Renal pelvis (tissue), 4 donors: ENCODE measurements around the gene PNKD. TPM values are rescaled to one million over a fixed set of nuclear protein-coding genes. Genes with fewer than 3 reads are reported as not detected.
A peak's percentile ranks its signal among the peaks of the same experiment; 100 is the strongest.
"Not testable (repeated sequence)": the region's sequence is repeated elsewhere in the genome, so short reads cannot be mapped to it uniquely, and the experiment has no call there.

Experiments used
- DNase-seq: peaks from one replicate; pipeline ENCODE4 v3.0.0-alpha.2; 2013
- polyA plus RNA-seq, 3 donors: library from polyadenylated mRNA; unstranded; fragments of 120-200 nt; gene quantifications; one replicate each; pipeline ENCODE4 v1.2.1, GENCODE V29; 2013; ENCODE audit not compliant: insufficient read length in 3 of 3

The PNKD gene
- polyA plus RNA-seq, 3 donors, result 115 to 131 (median 115) TPM

DNA sequence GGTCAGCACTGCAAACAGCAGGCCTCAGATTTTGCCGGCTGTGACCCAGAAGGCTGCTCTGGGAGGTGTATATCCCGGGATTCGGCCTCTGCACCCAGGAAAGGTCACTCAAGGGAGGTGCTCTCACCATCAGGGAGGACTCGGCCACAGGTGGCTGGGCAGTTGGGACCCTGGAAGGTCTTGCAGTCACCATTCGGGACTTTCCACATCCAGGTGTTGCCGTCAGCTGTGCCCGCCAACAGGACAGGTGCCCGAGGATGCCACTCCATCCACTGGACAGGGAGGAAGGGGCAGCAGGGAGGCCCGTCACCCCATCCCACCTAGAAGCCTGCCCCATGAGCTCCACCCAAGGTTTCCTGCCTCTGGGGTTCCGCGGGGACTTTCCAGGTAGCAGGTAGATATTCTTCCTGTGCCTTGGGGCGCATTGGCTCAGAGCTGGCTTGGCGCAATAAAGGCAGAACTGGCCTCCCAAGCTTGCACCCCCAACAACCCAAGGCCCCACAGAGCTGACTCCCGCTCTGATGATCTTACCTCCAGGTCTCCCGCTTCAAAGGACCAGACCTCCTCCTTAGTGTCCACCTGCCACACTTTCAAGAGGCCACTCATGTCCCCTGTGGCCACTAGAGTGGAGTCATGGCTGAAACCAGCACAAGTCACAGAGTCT, 3.9 kb upstream of the PNKD start:
- DNase-seq, result no peak

DNA sequence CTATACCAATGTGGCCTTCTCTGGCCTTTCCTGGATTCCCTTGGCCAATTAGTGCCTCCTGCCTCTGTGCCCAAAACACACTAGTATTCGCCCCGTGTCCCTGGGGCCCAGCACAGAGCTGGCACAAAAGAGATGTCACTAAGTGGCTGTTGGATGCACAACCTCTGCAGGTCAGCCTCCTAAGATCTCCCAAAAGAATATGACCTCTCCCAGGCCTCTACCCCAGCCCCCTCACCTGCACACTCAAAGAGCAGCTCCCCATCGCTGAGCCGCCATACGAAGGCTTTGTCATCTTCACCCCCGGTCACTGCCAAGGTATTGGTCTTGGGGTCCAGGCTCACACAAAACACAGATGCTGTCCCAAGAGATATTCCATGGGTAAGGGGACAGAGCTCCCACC, 3.1 kb upstream of the PNKD start:
- no peak for DNase-seq

DNA sequence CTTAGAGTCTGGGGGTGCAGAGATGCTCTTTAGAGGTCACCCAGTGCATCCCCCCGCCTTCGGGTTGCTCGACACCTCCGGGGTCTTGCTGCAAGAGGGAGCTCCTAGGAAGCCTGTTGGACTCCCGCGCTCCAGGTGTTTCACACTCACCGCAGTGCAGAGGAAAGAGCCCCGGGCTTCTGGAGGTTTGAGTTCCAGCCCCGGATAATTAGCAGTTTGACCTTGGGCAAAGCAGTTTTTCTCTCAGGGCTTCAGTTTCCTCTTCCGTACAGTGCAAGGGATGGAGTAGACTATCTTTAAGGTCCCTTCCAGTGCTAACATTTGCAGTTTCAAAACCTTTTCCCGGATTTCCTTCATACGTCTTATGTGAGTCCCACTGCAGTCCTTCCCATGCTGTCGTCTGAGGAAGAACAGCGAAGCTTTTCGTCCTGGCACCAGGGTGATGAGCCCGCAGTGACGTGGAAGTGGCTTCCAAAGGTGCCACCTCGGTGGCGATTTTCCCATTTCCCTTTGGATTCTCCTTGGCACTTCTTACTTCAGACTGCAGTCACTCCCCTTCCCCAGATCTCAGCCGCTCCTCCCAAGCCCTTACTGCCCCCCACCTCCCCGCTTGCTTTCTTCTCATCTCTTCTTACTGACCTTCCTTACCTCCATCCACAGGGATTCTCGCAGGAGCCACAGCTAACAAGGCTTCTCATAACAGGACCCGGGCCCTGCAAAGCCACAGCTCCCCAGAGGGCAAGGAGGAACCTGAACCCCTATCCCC, 585 bp downstream of the PNKD start:
- no peak for DNase-seq

DNA sequence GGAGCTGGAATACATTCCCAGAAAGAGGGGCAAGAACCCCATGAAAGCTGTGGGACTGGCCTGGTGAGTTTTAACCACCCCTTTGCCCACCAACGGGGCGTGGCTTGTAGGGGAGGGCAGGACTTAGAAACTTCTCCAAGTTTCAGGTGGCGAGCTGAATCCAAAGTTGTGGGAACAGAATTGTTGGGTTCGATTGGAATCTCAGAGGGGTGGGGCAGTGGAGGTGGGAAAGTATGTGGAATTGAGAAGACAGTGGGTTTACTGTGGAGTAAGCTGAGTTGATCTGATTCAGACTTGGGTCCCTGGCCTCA, 1.1 kb downstream of the PNKD start:
- DNase-seq, result no peak

DNA sequence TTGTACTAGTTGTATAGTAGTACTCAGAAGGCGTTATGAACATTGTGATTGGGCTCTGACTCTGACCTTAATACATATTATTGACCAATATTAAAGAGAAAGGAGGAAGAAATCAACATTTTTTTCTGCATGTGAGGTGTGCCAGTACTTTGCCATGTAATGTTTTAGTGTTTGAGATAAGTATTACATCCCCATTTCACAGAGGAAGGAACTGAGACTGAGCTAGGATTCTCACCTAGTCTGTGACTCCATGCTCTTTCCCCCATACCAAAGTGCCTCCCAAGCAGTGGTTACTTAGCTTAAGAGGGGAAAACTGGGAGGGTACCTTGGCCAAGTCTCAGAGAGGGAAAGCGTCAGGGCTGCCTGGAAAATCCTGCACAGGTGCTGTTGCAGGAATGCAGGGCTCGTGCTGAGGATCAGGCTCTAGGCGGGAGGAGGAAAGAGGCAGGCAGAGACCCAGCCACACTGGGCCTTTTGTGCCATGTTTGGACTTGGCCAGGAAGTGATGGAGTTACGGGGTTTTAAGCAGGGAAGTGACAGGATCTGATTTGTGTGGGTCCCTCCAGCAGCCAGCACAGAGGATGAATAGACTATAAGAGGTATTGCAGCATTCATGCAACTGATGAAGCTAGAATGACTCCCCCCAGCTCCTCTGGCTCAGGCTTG, 1.7 kb downstream of the PNKD start:
- DNase-seq, result no peak

DNA sequence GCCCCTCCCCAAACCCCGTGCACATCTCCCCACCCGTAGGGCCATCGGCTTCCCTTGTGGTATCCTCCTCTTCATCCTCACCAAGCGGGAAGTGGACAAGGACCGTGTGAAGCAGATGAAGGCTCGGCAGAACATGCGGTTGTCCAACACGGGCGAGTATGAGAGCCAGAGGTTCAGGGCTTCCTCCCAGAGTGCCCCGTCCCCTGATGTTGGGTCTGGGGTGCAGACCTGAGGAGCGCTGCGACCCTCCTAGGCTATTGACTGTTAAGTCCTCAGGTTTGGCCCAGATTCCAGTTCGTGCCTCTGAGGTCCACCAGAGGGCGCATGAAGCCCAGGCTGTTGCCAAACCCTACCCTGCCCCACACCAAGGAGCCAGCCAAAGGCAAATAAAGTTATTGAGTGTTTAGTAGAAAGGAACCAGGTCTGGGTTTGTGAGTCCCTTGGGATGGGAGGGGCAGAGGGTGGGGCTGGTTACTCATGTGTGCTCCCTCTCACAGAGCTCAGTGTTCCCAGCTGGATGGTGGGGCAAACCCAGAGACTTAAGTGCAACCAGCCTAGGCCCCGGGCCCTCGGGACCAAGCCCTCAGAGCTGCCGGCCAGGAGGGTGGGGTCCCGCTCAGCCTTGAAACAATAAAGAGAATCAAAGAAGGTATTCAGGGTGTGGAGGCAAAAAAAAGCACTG, 2.4 kb downstream of the PNKD start:
- peak; percentile 75 for DNase-seq

DNA sequence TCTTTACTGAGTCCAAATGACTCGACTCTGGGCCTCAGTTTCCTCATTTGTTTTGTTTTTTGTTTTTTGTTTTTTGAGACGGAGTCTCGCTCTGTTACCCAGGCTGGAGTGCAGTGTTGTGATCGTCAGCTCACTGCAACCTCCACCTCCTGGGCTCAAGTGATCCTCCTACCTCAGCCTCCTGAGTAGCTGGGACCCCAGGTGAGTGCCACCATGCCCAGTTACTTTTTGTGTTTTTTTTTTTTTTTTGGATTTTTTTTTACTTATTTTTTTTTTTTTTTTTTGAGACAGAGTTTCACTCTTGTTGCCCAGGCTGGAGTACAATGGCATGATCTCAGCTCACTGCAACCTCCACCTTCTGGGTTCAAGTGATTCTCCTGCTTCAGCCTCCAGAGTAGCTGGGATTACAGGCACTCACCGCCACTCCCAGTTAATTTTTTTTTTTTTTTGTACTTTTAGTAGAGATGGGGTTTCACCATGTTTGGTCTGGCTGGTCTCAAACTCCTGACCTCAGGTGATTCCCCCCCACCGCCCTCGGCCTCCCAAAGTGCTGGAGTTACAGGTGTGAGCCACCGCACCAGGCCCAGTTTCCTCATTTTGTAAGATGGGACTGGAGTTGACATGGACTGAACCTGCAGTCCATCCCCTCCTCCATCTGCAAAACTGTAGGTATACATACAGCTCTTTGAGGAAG, 3.0 kb downstream of the PNKD start:
- DNase-seq, result not testable (repeated sequence)

DNA sequence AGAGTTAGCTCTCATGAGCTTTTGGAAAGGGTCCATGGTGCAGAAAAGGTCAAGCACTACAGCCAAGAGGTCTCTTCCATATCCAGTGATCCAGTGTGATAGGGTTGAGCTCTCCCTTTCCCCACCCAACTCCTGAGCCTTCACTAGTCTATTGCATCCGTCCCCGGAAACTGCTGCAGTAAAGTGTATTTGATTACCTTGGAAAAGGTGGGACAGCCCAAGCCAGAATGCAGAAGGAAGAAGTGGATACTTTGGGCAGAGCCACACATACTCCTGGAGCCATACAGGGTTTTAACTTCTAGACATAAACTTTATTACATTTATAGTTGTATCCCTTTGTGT, 3.6 kb downstream of the PNKD start:
- DNase-seq, result no peak

DNA sequence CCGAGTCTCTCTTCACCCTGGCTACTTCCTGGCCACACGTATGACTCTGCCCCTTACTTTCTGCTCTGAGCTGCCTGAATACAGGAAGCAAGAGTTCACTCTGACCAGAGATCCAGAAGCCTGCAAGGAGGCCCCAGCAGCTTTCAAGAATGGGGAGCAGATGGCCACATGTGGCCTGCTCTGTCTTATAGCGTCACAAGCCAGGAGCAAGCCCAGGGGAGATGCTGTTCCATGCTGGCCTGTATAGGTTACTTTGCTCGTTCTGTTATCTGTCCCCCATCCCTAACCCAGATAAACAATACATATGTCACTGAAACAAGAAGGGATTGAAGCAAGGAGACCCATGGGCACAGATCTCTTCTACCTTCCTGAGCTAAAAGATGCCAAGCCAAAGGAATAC, 4.3 kb downstream of the PNKD start:
- no peak for DNase-seq

DNA sequence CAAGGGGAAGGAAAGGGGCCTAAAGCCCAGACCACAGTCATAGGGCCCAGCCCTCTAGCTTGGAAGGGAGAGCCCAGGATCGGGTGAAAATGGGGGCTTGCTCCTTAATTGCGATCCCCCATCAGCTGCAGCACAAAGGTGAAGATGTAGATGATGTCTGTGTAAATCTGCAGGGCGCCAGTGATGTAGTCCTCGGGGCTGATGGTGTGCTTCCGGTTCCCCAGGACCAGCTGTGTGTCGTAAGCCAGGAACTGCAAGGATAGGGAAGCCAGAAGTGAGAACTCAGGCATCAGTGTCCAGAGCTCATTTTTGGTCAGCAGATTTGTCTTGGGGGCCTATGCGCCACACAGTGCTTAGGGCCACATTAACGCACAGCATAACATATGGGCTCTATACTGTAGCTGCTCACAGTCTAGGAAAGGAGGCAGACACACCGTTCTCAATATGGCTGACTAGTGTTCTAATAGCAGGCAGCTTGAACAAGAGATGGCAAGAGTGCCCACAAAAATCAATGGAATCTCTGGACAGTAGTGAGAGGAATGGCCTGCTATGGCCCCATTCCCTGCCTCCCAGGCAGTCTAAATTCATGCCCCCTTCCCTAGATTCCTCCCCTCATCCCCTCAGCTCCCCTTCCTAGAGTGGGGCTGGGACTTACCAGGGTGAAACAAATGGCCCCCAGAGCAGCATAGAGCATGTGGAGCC, 5.2 kb downstream of the PNKD start:
- no peak for DNase-seq

DNA sequence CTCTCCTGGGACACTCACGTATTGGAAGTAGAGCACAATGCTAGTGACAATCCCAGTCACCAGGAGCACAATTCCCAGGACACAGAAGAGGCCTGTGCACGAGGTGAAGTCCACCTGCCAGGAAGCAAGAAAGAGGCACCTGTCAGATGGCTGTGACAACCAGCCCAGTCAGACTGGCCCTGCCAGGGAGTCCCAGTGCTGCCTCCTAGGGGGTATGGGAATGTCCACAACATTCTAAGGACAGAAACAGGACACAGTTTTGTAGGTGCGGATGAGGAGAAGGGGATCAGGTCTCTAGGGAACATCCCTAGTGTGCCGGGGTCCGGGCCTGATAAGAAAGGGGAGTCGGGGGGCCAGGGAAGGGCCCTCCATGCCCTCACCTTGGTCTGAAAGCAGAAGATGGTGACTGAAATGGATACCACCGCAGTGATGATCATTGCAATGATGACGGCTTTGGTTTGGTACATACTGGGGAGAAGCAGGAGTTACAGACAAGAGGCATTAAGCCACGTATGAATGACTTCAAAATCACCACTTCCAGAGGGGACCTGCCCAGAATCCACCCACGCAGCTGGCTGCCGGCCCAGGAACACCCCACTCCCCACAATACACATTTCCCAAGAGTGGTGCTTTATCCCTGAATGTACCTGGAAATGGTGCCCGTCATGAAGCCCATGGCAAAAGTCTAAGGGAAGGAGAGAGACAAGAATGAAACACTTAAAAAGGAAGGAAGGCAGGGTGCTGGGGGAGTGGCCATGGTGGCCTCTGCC, 6.9 kb downstream of the PNKD start:
- no peak for DNase-seq

DNA sequence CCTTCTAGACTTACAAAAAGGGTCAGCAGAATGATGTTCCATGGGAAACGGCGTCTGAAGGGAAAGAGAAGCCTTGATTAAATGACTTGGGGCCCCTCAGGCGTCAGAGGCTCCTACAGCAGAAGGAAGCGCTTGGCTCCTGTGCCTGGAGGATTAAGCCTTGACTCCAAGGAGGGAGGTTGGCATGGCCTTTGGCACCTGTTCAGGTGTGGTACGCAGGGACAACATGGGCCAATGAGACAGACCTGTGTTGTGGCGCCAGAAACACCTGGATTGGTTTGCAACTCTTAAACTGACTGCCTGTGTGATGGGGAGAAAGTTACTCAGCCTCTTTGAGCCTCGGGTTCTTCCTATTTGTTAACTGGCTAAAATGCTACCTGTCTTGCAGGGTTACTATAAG, 7.6 kb downstream of the PNKD start:
- no peak for DNase-seq

DNA sequence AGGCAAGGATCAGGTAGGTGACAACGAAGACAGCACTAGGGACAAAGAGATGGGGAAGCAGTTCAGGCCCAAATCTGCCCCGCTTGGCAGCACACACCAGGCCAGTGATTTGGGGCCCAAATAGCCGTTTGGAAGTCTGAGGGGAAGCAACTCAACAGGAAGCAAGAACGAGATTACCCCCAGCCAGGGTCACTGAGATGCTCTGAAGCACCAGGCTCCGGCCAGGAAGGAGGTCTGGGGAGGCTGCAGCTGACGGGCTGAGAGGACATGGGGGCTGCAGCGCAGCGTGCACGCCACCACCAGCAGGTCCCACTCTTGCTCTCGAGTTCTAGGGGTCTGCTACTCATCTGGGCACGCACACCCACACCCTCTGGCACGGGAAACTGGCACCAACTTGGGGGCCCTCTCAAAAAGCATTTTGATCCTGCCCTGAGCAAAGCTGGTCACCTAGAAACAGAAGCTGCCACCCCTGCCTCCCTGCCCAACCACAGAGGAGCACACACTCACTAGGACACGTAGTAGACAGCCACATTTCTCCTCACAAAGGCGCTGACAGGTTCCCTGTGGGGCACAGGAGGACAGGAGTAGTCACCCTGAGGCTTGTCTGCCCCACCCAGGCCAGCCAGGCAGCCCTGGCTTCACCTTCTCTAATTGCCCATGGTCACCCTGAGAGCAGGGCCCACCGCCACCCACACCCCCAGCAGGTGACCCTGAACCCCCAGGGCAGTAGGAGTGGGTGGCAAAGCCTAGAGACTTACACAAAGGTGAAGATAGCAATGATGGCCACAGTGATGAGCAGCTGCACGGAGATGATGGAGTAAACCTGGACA, 8.4 kb downstream of the PNKD start:
- no peak for DNase-seq

DNA sequence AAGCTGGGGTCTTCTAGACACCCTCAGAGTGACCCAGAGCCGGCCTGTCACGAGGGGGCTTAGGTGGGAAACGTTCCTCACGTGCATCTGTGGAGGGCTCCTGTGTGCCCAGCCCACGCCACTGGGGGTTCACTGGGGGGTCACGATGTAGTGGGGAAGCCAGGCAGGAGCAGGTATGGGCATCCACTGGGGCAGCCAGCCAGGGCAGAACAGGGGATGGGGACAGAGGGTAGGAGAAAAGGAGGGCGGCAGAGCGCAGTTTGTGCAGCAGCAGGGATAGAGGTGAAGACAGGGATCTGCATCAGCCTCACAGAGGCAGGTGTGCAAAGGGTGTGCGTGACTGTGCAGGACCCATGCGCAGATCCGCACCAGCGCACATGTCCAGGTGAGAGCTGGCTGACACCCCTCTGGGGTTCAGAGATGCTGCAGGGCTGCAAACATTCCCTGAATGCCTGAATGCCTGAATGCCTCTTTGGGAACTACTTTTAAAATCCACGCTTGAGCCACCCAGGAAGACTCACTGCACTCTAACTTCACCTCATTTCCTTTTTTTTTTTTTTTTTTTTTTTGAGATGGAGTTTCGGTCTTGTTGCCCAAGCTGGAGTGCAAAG, 10.0 kb downstream of the PNKD start:
- DNase-seq, result no peak

DNA sequence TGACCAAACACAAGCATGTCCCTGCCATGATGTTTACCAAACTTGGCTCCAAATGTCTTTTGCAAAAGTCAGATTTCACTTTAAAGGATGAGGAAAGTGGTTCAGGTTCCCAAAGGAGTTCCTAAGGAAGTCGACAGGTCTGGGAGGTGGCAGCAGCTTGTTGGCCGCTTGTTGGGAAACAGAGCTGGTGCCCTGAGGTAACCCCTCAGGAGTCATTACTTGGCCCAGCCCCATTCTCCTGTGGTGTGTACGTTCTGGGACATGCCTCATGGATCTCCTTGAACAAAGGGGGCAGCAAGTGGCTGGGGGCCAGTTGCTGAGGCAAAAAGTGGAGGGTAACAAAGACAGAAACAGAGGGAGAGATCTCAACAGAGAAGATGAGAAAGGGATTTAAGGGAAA, 11.1 kb downstream of the PNKD start:
- no peak for DNase-seq

DNA sequence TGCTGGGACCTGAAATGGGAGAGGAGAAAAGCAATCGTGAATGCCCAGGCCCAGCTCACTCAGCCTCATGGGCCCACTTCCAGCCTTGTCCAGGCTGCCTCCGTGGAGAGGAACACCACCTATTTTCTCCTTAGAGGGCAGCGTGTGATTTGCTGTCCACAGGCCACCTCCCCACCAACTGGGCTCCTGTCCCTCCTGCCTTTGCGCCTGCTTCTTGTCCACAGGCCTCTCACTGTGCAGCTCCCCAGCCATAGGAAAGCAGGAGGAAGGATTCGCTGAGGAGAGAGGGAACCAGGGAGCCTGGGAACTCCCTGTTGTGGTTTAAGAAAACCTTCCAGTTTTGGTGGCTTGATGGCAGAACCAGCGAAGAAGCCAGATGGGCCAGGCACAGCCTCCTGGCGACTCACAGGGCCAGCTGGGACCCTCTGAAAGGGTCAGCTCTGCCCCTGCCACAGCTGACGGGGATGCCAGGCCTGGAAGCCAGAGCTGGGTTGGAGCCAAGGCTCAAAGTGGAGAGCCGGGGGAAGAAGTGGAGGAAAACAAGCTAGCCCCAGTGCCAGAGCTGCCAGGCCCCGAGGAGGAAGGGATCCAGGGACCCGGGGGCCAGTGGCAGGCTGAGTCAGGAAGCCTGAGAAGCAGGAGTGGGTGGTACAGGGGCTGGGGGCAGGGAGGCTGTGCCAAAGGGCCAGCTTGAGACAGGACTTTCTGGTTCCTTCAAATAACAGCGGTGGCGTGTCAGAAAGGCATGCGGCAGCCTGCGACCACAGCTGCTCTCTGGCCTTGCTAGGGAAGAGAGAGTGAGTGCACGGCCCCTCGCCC, 12.1 kb downstream of the PNKD start:
- no peak for DNase-seq

DNA sequence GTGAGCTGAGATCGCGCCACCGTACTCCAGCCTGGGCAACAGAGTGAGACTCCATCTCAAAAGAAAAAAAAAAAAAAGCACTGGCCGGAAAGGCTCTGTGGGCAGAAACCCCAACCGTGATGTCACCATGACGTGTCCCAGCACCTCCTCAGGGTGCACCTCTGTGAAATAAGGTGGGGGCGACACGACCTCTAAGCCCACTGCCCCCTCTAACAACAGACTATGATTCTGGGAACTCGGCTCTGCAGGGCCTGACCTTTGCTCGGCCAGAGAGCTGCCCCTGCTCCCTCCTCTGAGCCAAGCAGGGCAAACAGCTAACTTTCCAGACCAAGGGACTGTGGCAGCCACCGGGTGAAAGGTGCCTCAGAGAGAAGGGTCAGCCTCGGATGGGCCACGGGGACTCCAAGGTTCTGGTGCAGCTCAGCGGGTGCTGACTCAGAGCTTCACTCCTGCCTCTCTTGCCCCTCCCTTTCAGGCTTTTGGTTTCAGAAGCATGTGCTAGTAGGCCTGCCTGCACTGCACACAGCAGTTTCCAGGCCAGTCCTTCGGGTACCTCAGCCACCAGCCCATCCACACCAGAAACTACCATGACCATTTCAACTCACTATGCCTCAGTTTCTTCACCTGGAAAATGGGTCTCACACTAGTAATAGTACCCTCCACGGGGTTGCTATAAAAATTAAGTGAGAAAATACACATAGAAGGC, 13.9 kb downstream of the PNKD start:
- no peak for DNase-seq

DNA sequence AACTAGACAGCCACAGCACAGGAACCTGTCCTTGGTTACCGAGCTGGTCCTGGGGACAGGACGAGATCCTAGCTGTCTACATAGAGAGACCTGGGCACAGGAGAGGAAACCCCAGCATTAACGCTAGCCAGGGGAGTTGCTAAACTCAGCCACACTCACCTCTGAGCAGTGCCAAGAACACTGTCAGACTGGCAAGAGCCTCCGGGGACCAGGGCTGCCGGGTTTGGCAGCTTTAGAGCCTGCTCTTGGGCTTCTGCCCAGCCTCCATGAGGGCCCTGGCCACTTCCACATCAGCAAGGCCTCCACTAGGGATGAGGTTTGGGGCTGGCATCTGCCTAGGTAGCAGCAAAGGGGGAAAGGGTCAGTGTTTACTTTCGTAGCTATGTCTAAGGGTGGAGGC, 15.3 kb downstream of the PNKD start:
- no peak for DNase-seq
